Fibroblast of lung (primary cell): ENCODE measurements around the gene MMS19.

Experiments used
- CTCF ChIP-seq, 2 donors: IDR thresholded peaks in 1 of 2; conservative IDR thresholded peaks in 1 of 2; 1 replicate in 1 of 2; 2 replicates in 1 of 2; pipeline ENCODE4 v1.5.1; 2011 to 2012; ENCODE audit warnings: low read length in 2 of 2, control low read depth in 1 of 2, inconsistent platforms in 1 of 2, low read depth in 1 of 2, mild to moderate bottlenecking in 1 of 2
- EZH2 ChIP-seq: IDR thresholded peaks from 2 replicates; pipeline ENCODE4 v1.5.1; 2012; ENCODE audit warnings: low read length, control low read depth, mild to moderate bottlenecking; ENCODE audit errors: missing control alignments

GRCh38 chr10:97534746-97535367, 36.6 kb upstream of the MMS19 start:
- peak; percentile 44 to 45 for TF ChIP-seq CTCF (conservative IDR thresholded peaks at IDR 0.05 in 1 of 2, IDR thresholded peaks at IDR 0.05 in 1 of 2; ENCODE audit: low read depth in 1 of 2, low read length in 2 of 2)
- no peak for TF ChIP-seq EZH2
